Glomerular endothelial cell (primary cell): ENCODE measurements around the gene COPZ1. TPM values are rescaled to one million over a fixed set of nuclear protein-coding genes. Genes with fewer than 3 reads are reported as not detected.

Experiments
- DNase-seq: peaks from one replicate; pipeline ENCODE4 v3.0.0-alpha.2; 2011; ENCODE audit warnings: low read depth, low spot score; ENCODE audit errors: extremely low read depth
- total RNA-seq: library from RNA; depleted of rRNA; stranded (reverse); fragments of >200 nt; gene quantifications from 2 replicates; pipeline ENCODE4 v1.2.3, GENCODE V29; 2015

COPZ1 gene
- total RNA-seq, 1 donor from 2014 or later, result 115 TPM

- no peak for DNase-seq
Observed at GRCh38 chr12:54374562-54375258, 49.8 kb downstream of the COPZ1 start.

GRCh38 chr12:54375259-54375579, 50.3 kb downstream of the COPZ1 start:
- DNase-seq, result no peak

- DNase-seq, result no peak
Observed at GRCh38 chr12:54376596-54376995, 51.7 kb downstream of the COPZ1 start.

GRCh38 chr12:54377007-54377406, 52.1 kb downstream of the COPZ1 start:
- no peak for DNase-seq

- no peak for DNase-seq
Observed at GRCh38 chr12:54377797-54378515, 53.0 kb downstream of the COPZ1 start.

GRCh38 chr12:54378796-54379397, 54.0 kb downstream of the COPZ1 start:
- no peak for DNase-seq

GRCh38 chr12:54379398-54380201, 54.7 kb downstream of the COPZ1 start:
- DNase-seq, result no peak

GRCh38 chr12:54381136-54381535, 56.2 kb downstream of the COPZ1 start:
- DNase-seq, result no peak

GRCh38 chr12:54383041-54383609, 58.2 kb downstream of the COPZ1 start:
- no peak for DNase-seq

- no peak for DNase-seq
Observed at GRCh38 chr12:54384591-54385041, 59.7 kb downstream of the COPZ1 start, which contains the start of gene ZNF385A. Gene ZNF385A, minus strand, starts transcription at chr12:54384733. Its CDS starts 219 bp downstream, at chr12:54384514.

GRCh38 chr12:54385251-54385914, 60.5 kb downstream of the COPZ1 start:
- DNase-seq, result no peak

GRCh38 chr12:54386403-54387113, 61.6 kb downstream of the COPZ1 start:
- DNase-seq, result no peak

GRCh38 chr12:54387114-54387467, 62.2 kb downstream of the COPZ1 start:
- DNase-seq, result no peak

- no peak for DNase-seq
Observed at GRCh38 chr12:54388237-54389133, 63.6 kb downstream of the COPZ1 start.

- no peak for DNase-seq
Observed at GRCh38 chr12:54389134-54389508, 64.2 kb downstream of the COPZ1 start.

- DNase-seq, result no peak
Observed at GRCh38 chr12:54389607-54390175, 64.8 kb downstream of the COPZ1 start.

- no peak for DNase-seq
Observed at GRCh38 chr12:54390176-54390667, 65.3 kb downstream of the COPZ1 start.
